Caco-2 (cell line): ENCODE data around the gene KCTD1. TPM values are rescaled to one million over a fixed set of nuclear protein-coding genes. Genes with fewer than 3 reads are reported as not detected.

Experiments
- BruUV-seq: library from RNA; stranded (reverse); fragments of 400-500 nt; replicated peaks from 2 replicates; lab custom pipeline; 2021; lab: Mats Ljungman, UMichigan
- CTCF ChIA-PET: fragments of 300-600 bp; sonication (Branson Sonifier 250); formaldehyde crosslinking; loops from one replicate; lab custom pipeline; 2022; ENCODE audit warnings: antibody characterized with exemption; lab: Charles Lee
- POLR2A ChIA-PET: fragments of 300-600 bp; sonication (Branson Sonifier 250); formaldehyde crosslinking; loops from one replicate; lab custom pipeline; 2022; ENCODE audit warnings: antibody characterized with exemption; lab: Charles Lee
- DNase-seq, 2 experiments: peaks; one replicate each; pipeline versions ENCODE4 v3.0.0 to v3.0.0-alpha.2; 2020 to 2022
- H3K27me3 ChIP-seq: replicated peaks from 2 replicates; pipeline ENCODE4 v1.6.0; 2011; ENCODE audit warnings: low read length; ENCODE audit not compliant: control insufficient read depth, insufficient read depth
- H3K36me3 ChIP-seq: 2 replicates; pipeline ENCODE4 v1.5.1; 2011; ENCODE audit warnings: low read length; ENCODE audit not compliant: control insufficient read depth, insufficient read depth
- H3K4me1 ChIP-seq: fragments of 250-450 bp; sonication (Bioruptor Pico); 2 replicates; pipeline ENCODE4 v1.5.1; 2020; ENCODE audit warnings: mild to moderate bottlenecking
- H3K4me3 ChIP-seq: 2 replicates; pipeline ENCODE4 v1.5.1; 2011; ENCODE audit warnings: low read depth, mild to moderate bottlenecking, control low read depth, low read length
- H3K9me3 ChIP-seq: fragments of 250-450 bp; sonication (Bioruptor Pico); 2 replicates; pipeline ENCODE4 v1.5.1; 2020; ENCODE audit warnings: mild to moderate bottlenecking, moderate library complexity
- H3K27ac Mint-ChIP-seq: one replicate; pipeline ENCODE4 v1.8.0; 2022; ENCODE audit warnings: mixed read lengths; ENCODE audit not compliant: unreplicated experiment
- H3K27me3 Mint-ChIP-seq: one replicate; pipeline ENCODE4 v1.8.0; 2022; ENCODE audit warnings: mixed read lengths; ENCODE audit not compliant: insufficient read depth, unreplicated experiment
- H3K36me3 Mint-ChIP-seq: one replicate; pipeline ENCODE4 v1.8.0; 2022; ENCODE audit warnings: mild to moderate bottlenecking, mixed read lengths; ENCODE audit not compliant: insufficient read depth, unreplicated experiment
- H3K4me1 Mint-ChIP-seq: one replicate; pipeline ENCODE4 v1.8.0; 2022; ENCODE audit warnings: low read depth, mixed read lengths; ENCODE audit not compliant: unreplicated experiment
- H3K4me3 Mint-ChIP-seq: one replicate; pipeline ENCODE4 v1.8.0; 2022; ENCODE audit warnings: mild to moderate bottlenecking, moderate library complexity, mixed read lengths; ENCODE audit not compliant: unreplicated experiment
- H3K9me3 Mint-ChIP-seq: one replicate; pipeline ENCODE4 v1.8.0; 2022; ENCODE audit warnings: mixed read lengths; ENCODE audit not compliant: unreplicated experiment
- intact Hi-C: fragments of 100-400 bp; cut with micrococcal nuclease; formaldehyde crosslinking; loops from one replicate; pipeline ENCODE4 v1.10.0; 2022; ENCODE audit not compliant: unreplicated experiment
- total RNA-seq: library from RNA; stranded (reverse); gene quantifications from 2 replicates; pipeline ENCODE4 v1.2.3, GENCODE V29; 2022
- TF ChIP-seq, protein P1 (sequence below), 2 experiments: fragments of 200-600 bp in 1 of 2; IDR thresholded peaks; 1 replicate in 1 of 2; 2 replicates in 1 of 2; pipeline versions ENCODE4 v1.5.1 to v1.8.0; 2011 to 2022; ENCODE audit warnings: antibody characterized with exemption in 1 of 2, control low read depth in 1 of 2, inconsistent platforms in 1 of 2, low read depth in 1 of 2, low read length in 1 of 2, mild to moderate bottlenecking in 1 of 2, moderate library complexity in 1 of 2; ENCODE audit not compliant: insufficient read depth in 1 of 2, severe bottlenecking in 1 of 2, unreplicated experiment in 1 of 2

The KCTD1 gene
- total RNA-seq, 1 experiment from 2014 or later: 5.7 TPM

DNA sequence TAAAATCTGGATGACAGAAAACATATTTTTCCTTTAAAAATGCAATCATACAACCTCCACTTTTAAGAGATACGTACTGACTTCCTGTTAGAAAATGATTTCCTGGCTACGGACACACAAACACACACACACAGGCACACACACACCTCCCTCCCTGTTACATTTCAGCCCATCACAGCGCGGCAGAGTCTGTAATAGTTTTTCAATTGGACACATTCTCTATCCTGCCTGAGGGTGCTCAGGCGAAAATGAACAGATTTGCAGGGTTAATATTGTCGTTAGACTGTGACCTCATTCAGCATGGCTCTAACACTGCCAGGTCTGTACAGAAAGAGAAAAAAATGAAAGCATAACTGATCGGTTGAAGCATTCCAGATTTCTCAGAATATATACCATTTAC is 45.0 kb downstream of the KCTD1 start:
- no peaks in the 10 kb centered on the region for H3K27me3 Mint-ChIP-seq
- POLR2A ChIA-PET: no interaction called here
- no peaks in the 10 kb centered on the region for H3K4me1 ChIP-seq
- no peak overlapping the region for H3K4me3 Mint-ChIP-seq
- H3K4me1 Mint-ChIP-seq: no peaks in the 10 kb centered on the region
- H3K27ac Mint-ChIP-seq: no peak overlapping the region
- H3K27me3 ChIP-seq: no peaks in the 10 kb centered on the region
- no peak overlapping the region for H3K4me3 ChIP-seq
- no TSS peak for BruUV-seq
- CTCF ChIA-PET: no interaction called here
- no peaks in the 10 kb centered on the region for H3K36me3 ChIP-seq
- no peak for DNase-seq
- no peaks in the 10 kb centered on the region for H3K9me3 ChIP-seq
- no peaks in the 10 kb centered on the region for H3K36me3 Mint-ChIP-seq
- intact Hi-C loops: no loop called here
- TF ChIP-seq, protein P1, sequence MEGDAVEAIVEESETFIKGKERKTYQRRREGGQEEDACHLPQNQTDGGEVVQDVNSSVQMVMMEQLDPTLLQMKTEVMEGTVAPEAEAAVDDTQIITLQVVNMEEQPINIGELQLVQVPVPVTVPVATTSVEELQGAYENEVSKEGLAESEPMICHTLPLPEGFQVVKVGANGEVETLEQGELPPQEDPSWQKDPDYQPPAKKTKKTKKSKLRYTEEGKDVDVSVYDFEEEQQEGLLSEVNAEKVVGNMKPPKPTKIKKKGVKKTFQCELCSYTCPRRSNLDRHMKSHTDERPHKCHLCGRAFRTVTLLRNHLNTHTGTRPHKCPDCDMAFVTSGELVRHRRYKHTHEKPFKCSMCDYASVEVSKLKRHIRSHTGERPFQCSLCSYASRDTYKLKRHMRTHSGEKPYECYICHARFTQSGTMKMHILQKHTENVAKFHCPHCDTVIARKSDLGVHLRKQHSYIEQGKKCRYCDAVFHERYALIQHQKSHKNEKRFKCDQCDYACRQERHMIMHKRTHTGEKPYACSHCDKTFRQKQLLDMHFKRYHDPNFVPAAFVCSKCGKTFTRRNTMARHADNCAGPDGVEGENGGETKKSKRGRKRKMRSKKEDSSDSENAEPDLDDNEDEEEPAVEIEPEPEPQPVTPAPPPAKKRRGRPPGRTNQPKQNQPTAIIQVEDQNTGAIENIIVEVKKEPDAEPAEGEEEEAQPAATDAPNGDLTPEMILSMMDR (IDR thresholded peaks at IDR 0.05; ENCODE audit: insufficient read depth in 1 of 2, low read depth in 1 of 2, low read length in 1 of 2, severe bottlenecking in 1 of 2, unreplicated experiment in 1 of 2): no peak
- no peaks in the 10 kb centered on the region for H3K9me3 Mint-ChIP-seq

DNA sequence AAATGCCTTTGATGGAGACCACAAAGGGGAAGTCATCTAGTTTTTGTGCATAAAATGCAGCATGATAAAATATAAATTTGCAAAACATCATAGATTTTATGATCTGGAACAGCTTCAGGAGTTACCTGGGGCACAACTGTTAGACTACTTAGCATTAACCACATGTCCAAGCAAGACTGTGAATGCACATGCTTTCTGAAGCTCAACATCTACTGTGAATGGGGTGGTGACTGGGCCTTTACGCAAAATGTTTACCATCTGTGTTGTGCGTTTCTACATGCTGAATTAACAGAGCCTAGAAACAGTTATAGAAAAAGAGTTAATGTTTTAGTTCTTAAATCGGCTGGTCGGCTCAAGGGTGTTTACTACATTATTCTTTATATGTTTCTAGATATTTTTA is 45.5 kb downstream of the KCTD1 start:
- no peaks in the 10 kb centered on the region for H3K36me3 Mint-ChIP-seq
- DNase-seq: no peak
- H3K27ac Mint-ChIP-seq: no peak overlapping the region
- Histone ChIP-seq H3K4me3 (no peak overlapping the region), H3K4me1 (peaks cover 4% of the 10 kb centered on the region; the same call in 1 of the 2 replicates), H3K9me3 (no peaks in the 10 kb centered on the region), H3K27me3 (no peaks in the 10 kb centered on the region), H3K36me3 (no peaks in the 10 kb centered on the region)
- H3K4me3 Mint-ChIP-seq: no peak overlapping the region
- H3K9me3 Mint-ChIP-seq: no peaks in the 10 kb centered on the region
- no TSS peak for BruUV-seq
- intact Hi-C loops: no loop called here
- no peaks in the 10 kb centered on the region for H3K27me3 Mint-ChIP-seq
- TF ChIP-seq, protein P1 (IDR thresholded peaks at IDR 0.05; ENCODE audit: insufficient read depth in 1 of 2, low read depth in 1 of 2, low read length in 1 of 2, severe bottlenecking in 1 of 2, unreplicated experiment in 1 of 2): no peak
- H3K4me1 Mint-ChIP-seq: no peaks in the 10 kb centered on the region
- CTCF ChIA-PET: no interaction called here
- POLR2A ChIA-PET: no interaction called here

DNA sequence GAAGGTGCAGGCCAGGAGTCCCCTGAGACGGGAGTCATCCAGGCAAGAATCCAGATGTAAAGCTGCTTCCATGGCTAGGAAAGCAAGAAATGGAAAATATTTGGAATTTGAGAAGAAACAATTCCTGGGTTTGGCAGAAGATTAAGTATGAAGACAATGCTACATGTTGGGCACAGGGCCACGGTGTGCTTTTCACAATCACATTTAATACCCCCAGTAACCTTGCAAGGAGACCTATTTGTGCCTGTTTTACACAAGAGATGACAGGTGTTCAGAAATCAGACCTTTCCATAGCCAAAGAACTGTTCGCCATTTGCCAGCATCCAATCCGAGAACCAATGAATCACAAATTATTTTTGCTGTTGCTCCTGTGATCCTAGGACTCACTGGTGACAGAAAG is 50.5 kb downstream of the KCTD1 start:
- H3K4me3 ChIP-seq: no peak overlapping the region
- POLR2A ChIA-PET: no interaction called here
- no peaks in the 10 kb centered on the region for H3K27me3 Mint-ChIP-seq
- TF ChIP-seq, protein P1 (IDR thresholded peaks at IDR 0.05; ENCODE audit: insufficient read depth in 1 of 2, low read depth in 1 of 2, low read length in 1 of 2, severe bottlenecking in 1 of 2, unreplicated experiment in 1 of 2): no peak
- no peaks in the 10 kb centered on the region for H3K36me3 ChIP-seq
- no peaks in the 10 kb centered on the region for H3K9me3 ChIP-seq
- no peaks in the 10 kb centered on the region for H3K4me1 Mint-ChIP-seq
- no TSS peak for BruUV-seq
- no peak overlapping the region for H3K27ac Mint-ChIP-seq
- no peak overlapping the region for H3K4me3 Mint-ChIP-seq
- CTCF ChIA-PET: no interaction called here
- no peaks in the 10 kb centered on the region for H3K9me3 Mint-ChIP-seq
- H3K27me3 ChIP-seq: no peaks in the 10 kb centered on the region
- H3K4me1 ChIP-seq: peaks cover 6% of the 10 kb centered on the region; the same call in 1 of the 2 replicates
- DNase-seq: no peak
- no peaks in the 10 kb centered on the region for H3K36me3 Mint-ChIP-seq
- intact Hi-C loops: no loop called here
